Gastroesophageal sphincter (tissue), 4 donors: ENCODE measurements around the gene ALPG. TPM values are rescaled to one million over a fixed set of nuclear protein-coding genes. Genes with fewer than 3 reads are reported as not detected.
"Not testable (repeated sequence)": the region's sequence is repeated elsewhere in the genome, so short reads cannot be mapped to it uniquely, and the experiment has no call there.

ENCODE experiments used
- ATAC-seq: fragments of 150-250 bp; one replicate; pipeline ENCODE4 v1.9.1; 2016; ENCODE audit warnings: mild to moderate bottlenecking, moderate library complexity
- H3K27ac ChIP-seq, 4 donors: fragments of 200-600 bp; sonication (generic) in 3 of 4; 1 replicate in 3 of 4; 2 replicates in 1 of 4; pipeline ENCODE4 v1.5.1; 2016 to 2019
- H3K27me3 ChIP-seq: fragments of 200-600 bp; sonication (generic); one replicate; pipeline ENCODE4 v1.5.1; 2019
- H3K36me3 ChIP-seq, 2 donors: fragments of 200-600 bp; sonication (generic); one replicate each; pipeline ENCODE4 v1.5.1; 2019; ENCODE audit warnings: control low read depth in 1 of 2
- H3K4me1 ChIP-seq, 3 donors: fragments of 200-600 bp; sonication (generic); 1 replicate in 2 of 3; 2 replicates in 1 of 3; pipeline ENCODE4 v1.5.1; 2016 to 2019; ENCODE audit warnings: control low read depth in 2 of 3
- H3K4me3 ChIP-seq, 2 donors: fragments of 200-600 bp; sonication (generic); one replicate each; pipeline ENCODE4 v1.5.1; 2019; ENCODE audit warnings: mild to moderate bottlenecking in 1 of 2, moderate library complexity in 1 of 2
- H3K9me3 ChIP-seq, 3 donors: fragments of 200-600 bp; sonication (generic); one replicate each; pipeline ENCODE4 v1.5.1; 2017 to 2019; ENCODE audit warnings: control low read depth in 2 of 3
- EP300 ChIP-seq: sonication (generic); formaldehyde crosslinking; IDR thresholded peaks from one replicate; pipeline ENCODE4 v1.6.1; 2017; ENCODE audit warnings: antibody characterized with exemption, mild to moderate bottlenecking
- POLR2A ChIP-seq, 2 donors: fragments of 450-650 bp; IDR thresholded peaks; one replicate each; pipeline ENCODE4 v1.6.1; 2017; ENCODE audit warnings: antibody characterized with exemption in 2 of 2, mild to moderate bottlenecking in 2 of 2, moderate library complexity in 1 of 2
- POLR2AphosphoS5 ChIP-seq: sonication (generic); formaldehyde crosslinking; IDR thresholded peaks from one replicate; pipeline ENCODE4 v1.6.1; 2017; ENCODE audit warnings: antibody characterized with exemption
- WGBS, 2 donors: methylation state at CpG; one replicate each; pipeline ENCODE4 v1.1.5; 2018; ENCODE audit warnings: low coverage in 1 of 2; 5-methylcytosine and 5-hydroxymethylcytosine counted together
- total RNA-seq, 4 donors: library from RNA; depleted of rRNA; stranded (reverse); fragments of >200 nt; gene quantifications; one replicate each; pipeline ENCODE4 v1.1.0, GENCODE V29; 2016
- TF ChIP-seq, protein P1 (sequence below), 4 experiments: fragments of 200-600 bp in 2 of 4; fragments of 450-650 bp in 2 of 4; sonication (generic) in 1 of 4; IDR thresholded peaks; one replicate each; pipeline ENCODE4 v1.5.1; 2017 to 2019; ENCODE audit warnings: antibody characterized with exemption in 4 of 4, mild to moderate bottlenecking in 2 of 4, moderate library complexity in 2 of 4

ALPG gene
- total RNA-seq, 4 donors from 2014 or later: not detected

DNA sequence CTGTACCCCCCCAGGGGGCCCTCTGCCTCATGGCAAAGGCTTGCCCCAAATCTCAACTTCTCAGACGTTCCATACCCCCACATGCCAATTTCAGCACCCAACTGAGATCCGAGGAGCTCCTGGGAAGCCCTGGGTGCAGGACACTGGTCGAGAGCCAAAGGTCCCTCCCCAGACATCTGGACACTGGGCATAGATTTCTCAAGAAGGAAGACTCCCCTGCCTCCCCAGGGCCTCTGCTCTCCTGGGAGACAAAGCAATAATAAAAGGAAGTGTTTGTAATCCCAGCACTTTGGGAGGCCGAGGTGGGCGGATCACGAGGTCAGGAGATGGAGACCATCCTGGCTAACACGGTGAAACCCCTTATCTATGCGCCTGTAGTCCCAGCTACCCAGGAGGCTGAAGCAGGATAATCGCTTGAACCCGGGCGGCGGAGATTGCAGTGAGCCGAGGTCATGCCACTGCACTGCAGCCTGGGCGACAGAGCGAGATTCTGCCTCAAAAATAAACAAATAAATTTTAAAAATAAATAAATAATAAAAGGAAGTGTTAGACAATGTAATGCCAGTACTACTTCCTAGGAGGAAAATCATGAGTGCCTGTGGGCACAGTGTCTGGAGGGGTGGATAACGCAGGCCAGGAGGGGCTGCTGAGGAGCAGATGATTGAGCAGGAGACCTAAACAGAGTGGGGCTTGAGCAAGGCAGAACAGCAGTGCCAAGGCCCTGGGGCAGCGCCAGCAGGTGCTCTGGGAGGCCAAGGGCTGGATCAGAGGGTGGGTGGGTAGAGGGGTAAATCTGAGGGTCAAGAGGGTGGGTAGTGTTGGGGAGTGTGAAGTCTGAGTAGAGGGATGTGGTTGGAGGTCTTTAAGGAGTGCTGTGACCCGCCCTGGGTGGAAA is 24.1 kb upstream of the ALPG start:
- ATAC-seq: no peak
- Histone ChIP-seq H3K36me3 (no peaks in the 10 kb centered on the region), H3K4me1 (peaks cover 0 to 15% (median 0%) of the 10 kb centered on the region in 3 donors), H3K4me3 (no peak overlapping the region), H3K27ac (no peak overlapping the region), H3K9me3 (no peaks in the 10 kb centered on the region), H3K27me3 (peaks cover 89% of the 10 kb centered on the region)
- WGBS, 2 donors: 35 to 59% methylated on average over 15 to 16 of the region's 18 CpGs
- TF ChIP-seq EP300: no peak
- no peak for TF ChIP-seq POLR2A (IDR thresholded peaks at IDR 0.05)
- TF ChIP-seq, protein P1, sequence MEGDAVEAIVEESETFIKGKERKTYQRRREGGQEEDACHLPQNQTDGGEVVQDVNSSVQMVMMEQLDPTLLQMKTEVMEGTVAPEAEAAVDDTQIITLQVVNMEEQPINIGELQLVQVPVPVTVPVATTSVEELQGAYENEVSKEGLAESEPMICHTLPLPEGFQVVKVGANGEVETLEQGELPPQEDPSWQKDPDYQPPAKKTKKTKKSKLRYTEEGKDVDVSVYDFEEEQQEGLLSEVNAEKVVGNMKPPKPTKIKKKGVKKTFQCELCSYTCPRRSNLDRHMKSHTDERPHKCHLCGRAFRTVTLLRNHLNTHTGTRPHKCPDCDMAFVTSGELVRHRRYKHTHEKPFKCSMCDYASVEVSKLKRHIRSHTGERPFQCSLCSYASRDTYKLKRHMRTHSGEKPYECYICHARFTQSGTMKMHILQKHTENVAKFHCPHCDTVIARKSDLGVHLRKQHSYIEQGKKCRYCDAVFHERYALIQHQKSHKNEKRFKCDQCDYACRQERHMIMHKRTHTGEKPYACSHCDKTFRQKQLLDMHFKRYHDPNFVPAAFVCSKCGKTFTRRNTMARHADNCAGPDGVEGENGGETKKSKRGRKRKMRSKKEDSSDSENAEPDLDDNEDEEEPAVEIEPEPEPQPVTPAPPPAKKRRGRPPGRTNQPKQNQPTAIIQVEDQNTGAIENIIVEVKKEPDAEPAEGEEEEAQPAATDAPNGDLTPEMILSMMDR (IDR thresholded peaks at IDR 0.05): no peak
- TF ChIP-seq POLR2AphosphoS5: no peak

DNA sequence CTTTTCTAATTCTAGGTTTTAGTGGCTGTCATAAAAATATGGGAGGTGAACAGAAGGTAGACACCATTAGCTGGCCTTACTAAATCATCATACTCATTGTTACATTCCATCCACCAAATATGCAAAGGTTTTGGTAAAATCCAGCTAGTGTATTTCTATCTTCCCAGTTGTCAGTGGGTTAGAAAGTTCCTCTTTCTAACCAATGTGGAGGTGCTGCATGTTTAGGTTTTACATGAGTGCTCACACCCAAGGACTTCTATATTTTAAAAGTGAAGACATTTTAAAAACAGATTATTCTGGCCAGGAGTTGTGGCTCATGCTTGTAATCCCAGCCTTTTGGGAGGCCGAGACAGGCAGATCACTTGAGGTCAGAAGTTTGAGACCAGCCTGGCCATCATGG is 22.2 kb upstream of the ALPG start:
- ATAC-seq: no peak
- Histone ChIP-seq H3K9me3 (no peaks in the 10 kb centered on the region), H3K27ac (no peak overlapping the region), H3K36me3 (no peaks in the 10 kb centered on the region), H3K4me3 (no peak overlapping the region), H3K27me3 (peaks cover 95% of the 10 kb centered on the region), H3K4me1 (peaks cover 0 to 25% (median 3%) of the 10 kb centered on the region in 3 donors)
- 100% methylated on average over 1 of the region's 1 CpG; no CpG with 5 or more reads in 1 of the 2 donors for WGBS, 2 donors
- no peak for TF ChIP-seq POLR2A (IDR thresholded peaks at IDR 0.05)
- no peak for TF ChIP-seq EP300
- TF ChIP-seq, protein P1 (IDR thresholded peaks at IDR 0.05): no peak
- TF ChIP-seq POLR2AphosphoS5: no peak

- Histone ChIP-seq H3K27me3 (peaks cover 95% of the 10 kb centered on the region), H3K4me1 (peaks cover 0 to 25% (median 3%) of the 10 kb centered on the region in 3 donors)
- H3K9me3 ChIP-seq, H3K4me3 ChIP-seq, H3K27ac ChIP-seq, ATAC-seq, H3K36me3 ChIP-seq: not testable (repeated sequence)
These were observed 21.6 kb upstream of the ALPG start for GRCh38 chr2:232385058-232385457.

GRCh38 chr2:232385660-232386489 is 20.8 kb upstream of the ALPG start:
- no peaks in the 10 kb centered on the region for H3K9me3 ChIP-seq
- TF ChIP-seq POLR2AphosphoS5 (no peak), POLR2A (IDR thresholded peaks at IDR 0.05) (no peak), EP300 (no peak)
- TF ChIP-seq, protein P1 (IDR thresholded peaks at IDR 0.05): no peak
- peaks cover 98% of the 10 kb centered on the region for H3K27me3 ChIP-seq
- H3K4me3 ChIP-seq: no peak overlapping the region
- H3K36me3 ChIP-seq: no peaks in the 10 kb centered on the region
- H3K27ac ChIP-seq: no peak overlapping the region
- ATAC-seq: no peak
- peaks cover 0 to 25% (median 3%) of the 10 kb centered on the region in 3 donors for H3K4me1 ChIP-seq
- 12 to 13% methylated on average over 10 to 20 of the region's 24 CpGs for WGBS, 2 donors

DNA sequence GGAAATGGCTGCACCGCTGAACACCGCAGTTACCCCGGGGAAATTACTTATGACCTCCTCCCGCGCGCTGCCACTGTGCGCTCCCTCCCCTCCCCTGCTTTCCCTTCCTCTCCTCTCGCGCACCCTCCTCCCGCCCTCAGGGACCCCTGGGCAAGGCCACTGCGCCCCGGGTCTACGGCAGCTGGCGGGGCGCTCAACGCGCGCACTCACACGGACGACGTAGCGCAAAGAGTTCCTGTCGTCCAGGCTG is 20.2 kb upstream of the ALPG start:
- Histone ChIP-seq H3K36me3 (no peaks in the 10 kb centered on the region), H3K27me3 (peaks cover 98% of the 10 kb centered on the region), H3K27ac (no peak overlapping the region), H3K4me3 (no peak overlapping the region), H3K4me1 (peaks cover 0 to 25% (median 3%) of the 10 kb centered on the region in 3 donors), H3K9me3 (no peaks in the 10 kb centered on the region)
- TF ChIP-seq, protein P1 (IDR thresholded peaks at IDR 0.05): no peak
- TF ChIP-seq POLR2AphosphoS5: no peak
- no peak for TF ChIP-seq POLR2A (IDR thresholded peaks at IDR 0.05)
- no peak for TF ChIP-seq EP300
- ATAC-seq: no peak
- 13% methylated on average over 6 of the region's 23 CpGs; no CpG with 5 or more reads in 1 of the 2 donors for WGBS, 2 donors
